ENCODE data around the gene WDR18.
"Not testable (repeated sequence)": the region's sequence is repeated elsewhere in the genome, so short reads cannot be mapped to it uniquely, and the experiment has no call there.

WDR18 gene

DNA sequence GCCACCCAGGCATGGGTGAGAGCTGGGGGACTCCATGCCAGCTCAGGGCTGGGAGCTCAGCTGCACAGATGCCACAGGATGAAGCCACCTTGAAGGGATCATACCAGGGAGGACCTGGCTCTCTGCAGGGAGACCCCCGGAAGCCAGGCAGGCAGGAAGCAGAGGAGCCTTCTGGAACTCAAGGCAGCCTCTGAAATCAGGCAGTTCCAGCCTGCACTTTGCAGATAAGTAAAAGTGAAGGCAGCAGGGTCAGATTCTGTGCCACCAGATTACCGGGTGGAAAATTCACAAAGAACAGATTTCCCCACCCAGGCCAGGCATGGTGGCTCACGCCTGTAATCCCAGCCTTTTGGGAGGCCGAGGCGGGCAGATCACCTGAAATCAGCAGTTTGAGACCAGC is 34.2 kb downstream of the WDR18 start:
- DNase-seq (ENCODE audit: low read depth), result no peak
- no peak for TF ChIP-seq MYC (IDR thresholded peaks at IDR 0.05; ENCODE audit: low read depth, low read length)
- TF ChIP-seq, protein P1, sequence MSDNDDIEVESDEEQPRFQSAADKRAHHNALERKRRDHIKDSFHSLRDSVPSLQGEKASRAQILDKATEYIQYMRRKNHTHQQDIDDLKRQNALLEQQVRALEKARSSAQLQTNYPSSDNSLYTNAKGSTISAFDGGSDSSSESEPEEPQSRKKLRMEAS (IDR thresholded peaks at IDR 0.05; ENCODE audit: low read depth, low read length), result no peak
- TF ChIP-seq, protein P2, sequence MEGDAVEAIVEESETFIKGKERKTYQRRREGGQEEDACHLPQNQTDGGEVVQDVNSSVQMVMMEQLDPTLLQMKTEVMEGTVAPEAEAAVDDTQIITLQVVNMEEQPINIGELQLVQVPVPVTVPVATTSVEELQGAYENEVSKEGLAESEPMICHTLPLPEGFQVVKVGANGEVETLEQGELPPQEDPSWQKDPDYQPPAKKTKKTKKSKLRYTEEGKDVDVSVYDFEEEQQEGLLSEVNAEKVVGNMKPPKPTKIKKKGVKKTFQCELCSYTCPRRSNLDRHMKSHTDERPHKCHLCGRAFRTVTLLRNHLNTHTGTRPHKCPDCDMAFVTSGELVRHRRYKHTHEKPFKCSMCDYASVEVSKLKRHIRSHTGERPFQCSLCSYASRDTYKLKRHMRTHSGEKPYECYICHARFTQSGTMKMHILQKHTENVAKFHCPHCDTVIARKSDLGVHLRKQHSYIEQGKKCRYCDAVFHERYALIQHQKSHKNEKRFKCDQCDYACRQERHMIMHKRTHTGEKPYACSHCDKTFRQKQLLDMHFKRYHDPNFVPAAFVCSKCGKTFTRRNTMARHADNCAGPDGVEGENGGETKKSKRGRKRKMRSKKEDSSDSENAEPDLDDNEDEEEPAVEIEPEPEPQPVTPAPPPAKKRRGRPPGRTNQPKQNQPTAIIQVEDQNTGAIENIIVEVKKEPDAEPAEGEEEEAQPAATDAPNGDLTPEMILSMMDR (IDR thresholded peaks at IDR 0.05; ENCODE audit: low read depth, low read length), result no peak
- TF ChIP-seq POLR2A (IDR thresholded peaks at IDR 0.05; ENCODE audit: extremely low read depth, insufficient read length), result no peak
- H3K4me3 ChIP-seq (ENCODE audit: low read depth, low read length), result no peak overlapping the region

DNA sequence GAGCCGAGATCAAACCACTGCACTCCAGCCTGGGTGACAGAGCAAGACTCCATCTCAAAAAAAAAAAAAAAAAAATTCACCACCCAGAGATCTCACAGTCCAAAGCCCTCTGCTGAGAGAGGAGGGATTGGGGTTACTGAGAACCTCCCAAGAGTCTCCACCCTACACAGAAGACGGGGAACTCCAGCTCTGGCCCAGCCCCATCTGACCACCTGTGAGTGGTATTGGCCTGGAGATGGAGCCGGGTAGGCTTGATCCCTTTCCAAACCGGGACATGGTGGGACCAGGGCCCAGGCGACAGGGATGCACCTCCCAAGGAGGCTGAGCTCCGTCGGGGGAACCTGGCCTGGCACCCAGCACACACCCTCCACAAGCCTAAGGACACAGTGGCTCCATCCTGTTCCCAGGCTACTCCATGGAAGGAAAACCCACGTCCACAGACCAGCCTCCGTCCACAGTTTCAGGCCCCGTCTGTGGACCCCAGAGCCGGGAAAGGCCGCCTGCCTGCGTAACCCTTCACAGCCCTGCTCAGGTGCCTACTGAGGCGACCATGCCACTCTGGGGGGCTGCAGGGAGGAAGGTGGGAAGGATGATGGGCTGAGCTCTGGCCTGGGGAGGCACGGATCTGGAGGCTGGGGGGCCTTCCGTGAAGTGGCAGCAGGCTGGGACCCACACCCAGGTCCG is 34.9 kb downstream of the WDR18 start:
- no peak for DNase-seq (ENCODE audit: low read depth)
- peak overlapping the region; percentile 76 for H3K4me3 ChIP-seq (ENCODE audit: low read depth, low read length)
- TF ChIP-seq, protein P1 (IDR thresholded peaks at IDR 0.05; ENCODE audit: low read depth, low read length), result no peak
- TF ChIP-seq MYC (IDR thresholded peaks at IDR 0.05; ENCODE audit: low read depth, low read length) (no peak), POLR2A (IDR thresholded peaks at IDR 0.05; ENCODE audit: extremely low read depth, insufficient read length) (no peak)
- TF ChIP-seq, protein P2 (IDR thresholded peaks at IDR 0.05; ENCODE audit: low read depth, low read length), result no peak

DNA sequence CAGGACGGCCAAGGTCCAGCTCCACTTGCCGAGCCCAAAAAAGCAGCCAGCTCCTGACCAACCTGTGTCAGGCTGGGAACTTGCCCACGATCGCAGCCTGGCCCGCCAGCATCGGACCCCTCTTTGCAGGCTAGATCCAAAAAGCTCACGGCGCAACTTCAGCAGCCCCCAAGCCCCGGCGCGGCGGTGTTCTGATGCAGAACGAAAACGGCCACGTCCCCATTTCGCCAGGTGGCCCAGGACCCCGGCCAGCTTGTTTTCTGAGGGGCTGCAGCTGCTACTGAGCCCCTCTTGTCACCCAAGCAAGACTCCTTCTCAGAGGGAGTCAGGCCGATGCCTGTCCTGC is 35.4 kb downstream of the WDR18 start:
- H3K4me3 ChIP-seq (ENCODE audit: low read depth, low read length), result peak overlapping the region; percentile 76
- TF ChIP-seq POLR2A (IDR thresholded peaks at IDR 0.05; ENCODE audit: extremely low read depth, insufficient read length), result no peak
- TF ChIP-seq MYC (IDR thresholded peaks at IDR 0.05; ENCODE audit: low read depth, low read length), result no peak
- TF ChIP-seq, protein P1 (IDR thresholded peaks at IDR 0.05; ENCODE audit: low read depth, low read length), result no peak
- TF ChIP-seq, protein P2 (IDR thresholded peaks at IDR 0.05; ENCODE audit: low read depth, low read length), result no peak
- no peak for DNase-seq (ENCODE audit: low read depth)

DNA sequence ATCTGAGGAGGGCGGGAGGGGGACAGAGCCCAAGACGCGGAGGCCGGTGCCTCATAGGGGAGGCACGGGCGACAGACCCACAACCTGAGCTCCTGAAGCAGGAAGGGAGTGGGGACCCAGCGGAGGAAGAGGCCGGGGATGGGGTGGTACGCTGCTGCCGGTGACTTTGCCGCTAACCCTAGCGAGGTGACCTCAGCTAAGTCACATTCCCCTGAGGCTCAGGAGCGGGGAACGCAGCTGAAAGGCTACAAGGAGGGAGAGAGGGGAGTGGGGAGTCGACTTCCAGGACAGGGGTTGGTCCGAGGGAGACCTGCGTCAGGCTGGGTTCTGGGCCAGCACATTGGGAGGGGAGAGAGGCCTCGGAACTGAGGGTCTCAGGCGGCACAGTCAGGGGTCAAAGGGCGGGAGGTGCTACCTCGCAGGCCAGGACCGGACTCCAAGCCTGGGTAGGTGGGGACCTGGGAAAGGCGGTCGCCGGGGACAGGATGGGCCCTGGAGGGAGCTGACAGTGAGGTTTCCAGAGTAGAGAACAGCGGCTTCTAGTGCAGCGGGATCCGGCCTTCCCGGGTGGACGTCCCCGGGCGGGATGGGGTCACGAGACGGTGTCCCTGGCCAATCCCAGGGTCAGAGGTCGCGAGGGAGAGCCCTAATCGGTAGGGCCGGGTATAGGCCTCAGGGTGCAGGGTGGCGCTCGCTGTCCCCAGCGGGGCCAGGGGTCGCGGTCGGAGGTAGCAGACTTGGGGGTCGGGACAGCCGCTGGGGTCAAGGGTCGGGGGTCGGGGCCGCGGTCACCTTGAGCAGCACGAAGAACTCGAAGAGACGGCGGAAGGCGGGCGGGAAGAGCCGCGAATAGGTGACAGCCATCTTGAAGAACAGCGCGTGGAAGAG is 36.1 kb downstream of the WDR18 start:
- TF ChIP-seq POLR2A (IDR thresholded peaks at IDR 0.05; ENCODE audit: extremely low read depth, insufficient read length) (no peak), MYC (IDR thresholded peaks at IDR 0.05; ENCODE audit: low read depth, low read length) (no peak)
- TF ChIP-seq, protein P2 (IDR thresholded peaks at IDR 0.05; ENCODE audit: low read depth, low read length), result no peak
- TF ChIP-seq, protein P1 (IDR thresholded peaks at IDR 0.05; ENCODE audit: low read depth, low read length), result no peak
- peak overlapping the region; percentile 76 for H3K4me3 ChIP-seq (ENCODE audit: low read depth, low read length)
- DNase-seq (ENCODE audit: low read depth), result peak; percentile 52

DNA sequence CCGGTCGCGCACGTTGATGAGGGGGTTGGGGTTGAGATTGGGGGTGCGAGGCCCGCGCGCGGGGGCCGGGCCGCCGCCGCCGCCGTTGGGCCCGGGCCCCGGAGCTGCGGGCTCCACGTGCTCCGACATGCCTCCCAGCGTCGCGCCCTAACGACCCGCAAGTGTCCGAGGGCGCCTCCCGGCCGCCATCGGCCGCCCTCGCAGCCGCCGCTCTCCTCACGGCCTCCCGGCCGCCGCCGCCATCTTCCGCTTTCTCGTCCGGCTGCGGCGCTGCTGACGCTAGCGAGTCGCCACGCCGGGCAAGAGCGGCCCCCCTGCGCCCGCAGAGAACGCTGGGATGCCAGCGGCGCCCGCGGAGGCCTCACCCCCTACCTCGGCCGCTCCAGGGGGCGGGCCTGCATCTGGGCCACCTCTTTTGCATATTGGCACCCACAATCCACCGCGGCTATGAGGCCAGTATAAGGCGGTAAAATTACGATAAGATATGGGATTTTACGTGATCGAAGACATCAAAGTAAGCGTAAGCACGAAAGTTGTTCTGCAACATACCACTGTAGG is 36.8 kb downstream of the WDR18 start, which contains the start of gene TMEM259:
TSS of gene TMEM259 (minus strand) at position 256 of the 558 bp plus-strand sequence. CDS start at position 129, 127 bp downstream.
- TF ChIP-seq MYC (IDR thresholded peaks at IDR 0.05; ENCODE audit: low read depth, low read length) (peak; percentile 54; the same call in 1 of the 2 replicates), POLR2A (IDR thresholded peaks at IDR 0.05; ENCODE audit: extremely low read depth, insufficient read length) (no peak)
- TF ChIP-seq, protein P1 (IDR thresholded peaks at IDR 0.05; ENCODE audit: low read depth, low read length), result peak; percentile 44; the same call in 1 of the 2 replicates
- peak within 1 kb of the TSS; percentile 76 for H3K4me3 ChIP-seq (ENCODE audit: low read depth, low read length)
- peak; percentile 94 for DNase-seq (ENCODE audit: low read depth)

DNA sequence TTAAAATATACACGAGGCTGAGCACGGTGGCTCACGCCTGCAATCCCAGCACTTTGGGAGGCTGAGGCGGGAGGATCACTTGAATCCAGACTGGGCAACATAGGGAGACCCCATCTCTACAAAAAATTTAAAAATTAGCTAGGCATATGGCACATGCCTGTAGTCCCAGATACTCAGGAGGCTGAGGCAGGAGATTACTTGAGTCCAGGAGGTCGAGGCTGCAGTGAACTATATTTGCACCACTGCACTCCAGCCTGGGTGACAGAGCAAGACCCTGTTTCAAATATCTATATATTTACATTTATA is 39.7 kb downstream of the WDR18 start:
- H3K4me3 ChIP-seq (ENCODE audit: low read depth, low read length); DNase-seq (ENCODE audit: low read depth): not testable (repeated sequence)

DNA sequence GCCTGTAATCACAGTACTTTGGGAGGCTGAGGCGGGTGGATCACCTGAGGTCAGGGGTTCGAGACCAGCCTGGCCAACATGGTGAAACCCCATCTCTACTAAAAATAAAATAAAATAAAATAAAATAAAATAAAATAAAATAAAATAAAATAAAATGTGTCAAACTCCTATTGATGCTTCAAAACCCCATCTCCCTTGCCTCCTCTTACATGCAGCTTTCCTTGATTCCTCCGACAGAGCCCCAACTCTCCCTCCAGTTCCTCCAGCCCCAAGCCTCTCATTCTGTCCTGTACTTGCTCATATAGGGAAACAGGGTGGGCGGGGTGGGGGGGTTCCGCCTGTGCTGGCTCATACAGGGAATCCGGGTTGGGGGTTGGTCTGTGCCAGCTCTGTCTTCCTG is 40.9 kb downstream of the WDR18 start:
- not testable (repeated sequence) for DNase-seq (ENCODE audit: low read depth)

More for the DNA sequence above, 40.9 kb downstream of the WDR18 start:
- not testable (repeated sequence) for H3K4me3 ChIP-seq (ENCODE audit: low read depth, low read length)
